ENCODE results near the gene OR1F1.

- no peak for TF ChIP-seq CTCF (IDR thresholded peaks at IDR 0.05)
- TF ChIP-seq POLR2A (IDR thresholded peaks at IDR 0.05): no peak
Measured at GRCh38 chr16:3189869-3190268, 1.9 kb downstream of the OR1F1 start.
